Right forelimb (tissue), 1 donor: ENCODE results near the gene ZNF215.
"Not testable (repeated sequence)": the region's sequence is repeated elsewhere in the genome, so short reads cannot be mapped to it uniquely, and the experiment has no call there.

Source experiments
- DNase-seq: peaks from one replicate; pipeline ENCODE4 v3.0.0-alpha.2; 2018

Gene ZNF215

DNA sequence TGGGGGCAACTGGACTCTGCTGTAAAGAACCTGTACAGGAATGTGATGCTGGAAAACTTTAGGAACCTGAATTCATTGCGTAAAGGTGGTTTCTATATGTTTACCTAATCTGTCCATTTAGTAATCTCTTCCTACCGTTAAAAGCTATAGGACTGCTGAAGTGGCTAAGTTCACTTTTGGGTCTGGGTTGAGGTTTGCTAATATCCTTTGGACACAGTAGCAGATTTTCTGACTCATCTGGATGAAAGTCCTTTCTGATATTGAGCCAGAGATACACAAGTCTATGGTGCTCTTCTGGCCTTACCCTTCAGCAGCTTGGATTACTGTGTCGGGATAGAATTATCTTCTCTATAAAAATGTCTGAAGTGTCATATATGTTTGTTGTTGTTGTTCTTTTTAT is 16.9 kb downstream of the ZNF215 start:
- no peak for DNase-seq

DNA sequence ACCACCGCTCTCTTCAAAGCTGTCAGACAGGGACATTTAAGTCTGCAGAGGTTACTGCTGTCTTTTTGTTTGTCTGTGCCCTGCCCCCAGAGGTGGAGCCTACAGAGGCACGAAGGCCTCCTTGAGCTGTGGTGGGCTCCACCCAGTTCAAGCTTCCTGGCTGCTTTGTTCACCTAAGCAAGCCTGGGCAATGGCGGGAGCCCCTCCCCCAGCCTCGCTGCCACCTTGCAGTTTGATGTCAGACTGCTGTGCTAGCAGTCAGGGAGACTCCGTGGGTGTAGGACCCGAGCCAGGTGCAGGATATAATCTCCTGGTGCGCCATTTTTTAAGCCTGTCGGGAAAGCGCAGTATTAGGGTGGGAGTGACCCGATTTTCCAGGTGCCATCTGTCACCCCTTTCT is 28.0 kb downstream of the ZNF215 start:
- not testable (repeated sequence) for DNase-seq

DNA sequence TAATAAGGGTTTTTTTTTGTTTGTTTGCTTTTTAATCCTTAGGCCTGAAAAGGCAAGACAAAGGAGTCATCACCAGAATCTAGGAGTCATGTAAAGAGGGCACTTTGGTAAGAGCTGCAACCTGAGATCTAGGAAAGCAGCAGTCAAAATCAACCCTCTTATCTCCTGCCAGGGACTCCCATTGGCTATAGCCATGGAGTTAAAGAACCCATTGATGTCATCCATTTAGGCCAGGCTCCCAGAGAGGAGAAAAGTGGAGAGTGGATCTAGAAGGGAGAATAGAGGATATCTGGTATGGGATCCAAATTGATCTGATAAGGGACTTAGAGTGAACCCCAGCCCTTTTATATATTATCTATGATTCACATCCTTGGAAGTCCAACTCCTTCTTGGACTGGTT is 35.9 kb downstream of the ZNF215 start:
- DNase-seq = no peak

DNA sequence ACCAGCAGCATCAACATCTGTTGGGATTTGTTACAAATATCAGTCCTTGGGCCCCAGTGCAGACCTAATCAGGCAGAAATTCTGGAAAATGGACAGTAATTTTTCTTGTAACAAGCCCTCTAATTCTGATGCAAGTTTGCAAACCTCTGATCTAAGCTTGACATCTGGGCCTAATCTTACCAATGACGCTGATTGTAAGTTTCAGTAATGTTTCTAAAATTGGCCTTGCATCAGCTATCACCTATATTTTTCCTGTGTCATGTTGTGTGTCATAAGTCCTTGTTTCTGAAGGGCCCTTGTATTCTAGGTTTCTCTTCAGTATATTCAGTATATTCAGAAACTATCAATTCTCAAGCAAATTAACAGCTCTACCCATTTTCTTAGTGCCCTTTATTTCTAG is 36.4 kb downstream of the ZNF215 start:
- DNase-seq = no peak

DNA sequence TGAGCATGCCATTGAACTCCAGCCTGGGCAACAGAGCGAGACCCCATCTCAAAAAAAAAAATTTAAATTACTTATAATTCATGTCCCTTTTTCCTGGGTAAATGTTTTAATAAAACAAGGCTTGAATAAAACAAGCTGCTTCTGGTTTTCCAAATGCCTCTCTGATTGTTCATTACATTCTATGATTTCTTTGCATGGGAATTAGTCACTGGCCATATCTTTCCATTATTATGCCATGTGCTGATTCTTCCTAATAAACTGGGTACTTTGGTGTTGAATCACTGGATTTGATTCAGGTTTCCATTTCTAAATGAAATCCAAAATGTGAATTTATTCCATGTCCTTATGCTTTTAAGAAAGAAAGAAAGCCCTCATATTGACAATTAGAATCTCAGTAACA is 42.6 kb downstream of the ZNF215 start:
- DNase-seq = no peak

DNA sequence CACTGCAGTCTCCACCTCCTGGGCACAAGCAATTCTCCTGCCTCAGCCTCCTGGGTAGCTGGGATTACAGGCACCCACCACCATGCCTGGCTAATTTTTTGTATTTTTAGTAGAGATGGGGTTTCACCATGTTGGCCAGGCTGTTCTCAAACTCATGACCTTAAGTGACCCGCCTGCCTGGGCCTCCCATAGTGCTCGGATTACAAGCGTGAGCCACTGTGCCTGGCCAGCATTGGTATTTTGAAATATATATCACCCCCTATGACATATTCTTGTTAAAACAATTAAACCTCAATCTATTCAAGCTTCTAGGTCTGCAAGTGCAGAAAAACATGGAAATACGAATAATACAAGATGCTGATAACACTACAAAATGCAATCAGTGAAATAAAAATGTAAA is 43.6 kb downstream of the ZNF215 start:
- DNase-seq = not testable (repeated sequence)

DNA sequence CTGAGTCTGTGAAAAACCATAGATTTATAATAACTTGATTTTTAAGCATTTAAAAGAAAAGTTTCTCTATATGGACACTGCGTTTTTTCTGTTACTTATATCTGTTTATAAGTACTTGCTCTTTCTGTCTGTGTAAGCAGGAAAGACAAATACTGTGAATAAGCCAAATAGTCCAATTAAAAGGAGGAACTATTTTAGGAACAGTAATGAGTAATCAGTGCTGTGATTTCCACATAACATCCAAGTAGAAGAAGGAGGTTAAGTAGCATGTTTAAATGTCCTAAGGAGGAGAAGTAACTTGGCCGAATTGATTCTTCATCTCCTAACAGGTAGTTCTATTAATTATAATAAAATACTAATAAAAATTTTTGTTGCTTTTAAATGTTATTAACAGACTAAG is 53.1 kb downstream of the ZNF215 start:
- DNase-seq = no peak

DNA sequence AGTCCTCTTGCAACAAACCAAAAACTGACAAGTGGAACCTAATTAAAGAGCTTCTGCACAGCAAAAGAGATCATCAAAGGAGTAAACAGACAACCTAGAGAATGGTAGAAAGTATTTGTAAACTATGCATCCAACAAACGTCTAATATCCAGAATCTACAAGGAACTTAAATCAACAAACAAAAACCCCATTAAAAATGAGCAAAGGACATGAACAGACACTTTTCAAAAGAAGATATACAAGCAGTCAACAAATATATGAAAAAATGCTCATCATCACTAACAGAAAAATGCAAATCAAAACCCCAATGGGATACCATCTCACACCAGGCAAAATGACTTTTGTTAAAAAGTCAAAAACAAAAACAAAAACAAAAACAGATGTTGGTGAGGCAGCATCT is 60.3 kb downstream of the ZNF215 start:
- DNase-seq = no peak

DNA sequence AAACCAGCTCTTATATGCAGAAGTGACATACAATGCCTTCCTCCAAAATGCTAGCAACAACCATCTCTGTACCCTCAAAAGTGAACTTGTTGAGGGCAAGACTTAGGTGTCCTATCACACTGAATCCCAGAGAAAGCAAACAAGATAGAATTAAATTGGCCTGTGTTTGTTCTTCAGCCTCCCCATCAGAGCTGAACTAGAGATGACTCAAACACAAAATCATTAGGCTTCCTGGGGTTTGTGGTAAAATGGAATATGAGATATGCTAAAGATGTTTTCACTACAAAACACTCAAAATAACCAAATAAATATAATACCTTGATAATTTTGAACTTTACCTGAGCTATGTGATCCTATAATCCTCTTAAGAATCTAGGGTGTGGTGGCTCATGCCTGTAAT is 62.3 kb downstream of the ZNF215 start:
- no peak for DNase-seq

DNA sequence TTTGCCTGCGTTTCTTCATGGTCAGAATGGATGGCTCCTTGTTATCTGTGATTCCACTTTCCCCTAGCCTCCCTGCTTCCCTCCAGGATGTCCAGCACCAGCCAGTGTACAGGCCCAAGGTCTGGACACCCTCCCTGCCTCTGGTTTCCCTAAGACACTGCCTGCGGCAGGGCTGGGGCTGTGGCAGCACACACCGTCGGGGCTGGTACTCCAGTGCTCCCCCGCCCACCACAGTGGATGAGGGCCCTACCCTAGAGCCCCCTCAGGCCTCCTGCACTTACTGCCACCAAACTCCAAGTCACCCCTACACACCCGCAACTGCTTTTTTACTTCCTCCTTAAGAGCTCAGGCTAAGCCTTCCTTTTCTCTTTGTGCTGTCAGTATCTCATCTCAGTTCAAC is 65.0 kb downstream of the ZNF215 start:
- DNase-seq = no peak

DNA sequence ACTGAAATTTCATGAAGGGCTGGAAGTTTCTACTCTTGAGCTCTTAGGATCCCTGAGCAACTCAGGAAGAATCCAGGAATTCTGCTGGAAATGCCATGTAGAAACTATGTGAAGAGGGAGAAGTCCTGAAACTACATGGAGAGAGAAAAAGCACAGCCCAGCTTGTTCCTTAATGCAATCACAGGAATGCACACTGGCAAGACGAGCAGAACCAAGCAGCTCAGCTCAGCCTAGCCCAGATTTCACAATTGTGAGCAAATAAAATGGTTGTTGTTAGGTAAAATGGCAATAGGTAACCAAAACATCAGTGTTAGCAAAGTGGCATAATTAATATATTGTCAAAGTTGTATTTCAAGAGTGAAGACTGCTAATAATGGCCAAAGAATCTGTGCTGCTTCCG is 65.8 kb downstream of the ZNF215 start:
- DNase-seq = no peak

DNA sequence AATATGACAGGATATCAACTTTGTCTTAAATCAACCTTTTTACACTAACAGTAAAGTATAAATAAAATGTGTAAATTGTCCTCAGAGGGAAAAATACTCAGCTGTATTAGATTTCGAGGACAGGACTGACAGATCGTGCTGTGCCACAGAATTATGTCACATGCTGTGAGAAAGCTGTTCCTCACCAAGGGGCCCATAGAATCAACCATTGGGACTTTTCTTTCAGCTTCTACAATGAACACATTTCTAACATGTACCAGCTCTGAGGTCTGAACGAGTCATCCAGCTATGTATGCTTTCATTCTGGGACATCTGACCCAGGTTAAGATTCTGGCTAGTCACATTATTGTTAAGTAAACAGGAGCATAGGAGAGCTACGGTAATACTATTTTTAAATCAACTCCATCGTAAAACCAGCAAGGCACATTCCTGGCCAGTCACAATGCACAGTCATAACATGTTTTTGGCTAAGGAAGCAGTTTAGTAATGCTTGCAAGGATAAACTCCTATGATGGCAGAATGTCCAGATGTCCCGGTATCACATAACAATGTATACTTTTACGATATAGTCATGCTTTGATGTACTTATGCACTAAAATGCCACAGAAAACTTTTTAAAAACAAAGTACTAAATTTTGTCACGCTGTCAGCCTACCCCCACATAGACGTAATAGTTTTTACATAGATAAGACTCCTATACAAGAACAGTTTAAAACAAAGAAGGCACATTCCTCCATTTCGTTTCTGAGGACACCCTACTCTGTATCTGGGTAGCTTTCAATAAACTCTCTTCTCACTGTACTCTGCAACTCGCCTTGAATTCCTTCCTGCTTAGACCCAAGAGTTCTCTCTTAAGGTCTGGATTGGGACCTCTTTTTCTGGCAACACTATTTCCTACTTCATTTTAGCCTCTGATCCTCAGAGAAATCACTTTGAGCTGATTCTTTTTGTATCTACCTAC is 66.5 kb downstream of the ZNF215 start:
- DNase-seq = no peak

DNA sequence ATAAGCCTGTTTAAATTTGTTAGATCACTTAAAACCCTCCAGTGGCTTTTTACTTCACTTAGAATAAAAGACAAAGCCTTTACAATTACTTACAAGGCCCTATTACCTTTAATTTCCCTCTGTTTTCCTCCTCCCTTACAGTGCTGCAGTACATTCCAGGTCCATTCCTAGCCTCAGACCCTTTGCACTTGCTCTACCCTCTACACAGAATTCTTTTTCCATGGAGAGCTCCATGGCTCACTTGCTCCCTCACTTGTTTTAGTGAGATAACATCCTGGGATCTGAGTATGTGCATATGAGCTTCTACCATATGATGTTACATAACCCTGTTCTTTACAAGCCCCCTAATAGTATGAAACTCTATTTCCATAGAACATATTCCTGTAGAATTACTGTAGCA is 69.5 kb downstream of the ZNF215 start:
- no peak for DNase-seq

DNA sequence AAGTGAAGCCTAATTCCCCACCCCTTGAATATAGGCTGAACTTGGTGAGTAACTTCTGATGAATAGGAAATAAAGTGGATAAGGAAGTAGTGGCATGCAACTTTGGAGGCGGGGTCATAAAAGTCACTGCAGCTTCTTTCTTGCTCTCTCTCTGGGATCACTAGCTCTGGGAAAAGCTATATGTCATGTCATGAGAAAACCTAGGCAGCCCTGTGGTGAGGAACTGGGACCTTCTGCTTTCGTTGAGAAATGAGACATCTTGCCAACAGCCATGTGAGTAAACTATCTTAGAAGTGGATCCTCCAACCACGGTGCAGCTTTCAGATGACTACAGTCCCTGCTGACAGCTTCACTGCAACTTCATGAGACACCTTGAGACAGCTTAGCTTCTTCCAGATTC is 78.3 kb downstream of the ZNF215 start:
- DNase-seq = no peak
